Measurements from ENCODE around the gene HPCA. TPM values are rescaled to one million over a fixed set of nuclear protein-coding genes. Genes with fewer than 3 reads are reported as not detected.
A peak's percentile ranks its signal among the peaks of the same experiment; 100 is the strongest.

The HPCA gene
- total RNA-seq, 1 donor from 2014 or later, result not detected

- no peaks in the 10 kb centered on the region for H4K20me1 ChIP-seq (ENCODE audit: insufficient read depth, low read length)
- no peaks in the 10 kb centered on the region for H3K79me2 ChIP-seq (ENCODE audit: insufficient read depth, low read length)
- H3K4me1 ChIP-seq (ENCODE audit: insufficient read depth, low read length), result no peaks in the 10 kb centered on the region
- H3K27me3 Mint-ChIP-seq (ENCODE audit: low read depth, unreplicated experiment), result peaks cover 70% of the 10 kb centered on the region
- no peak overlapping the region for H3K9ac ChIP-seq (ENCODE audit: low read length)
- no peak overlapping the region for H3K4me3 ChIP-seq (ENCODE audit: insufficient read depth, low read depth, low read length)
- H3K9me3 ChIP-seq (ENCODE audit: insufficient read depth, low read depth, low read length), result no peaks in the 10 kb centered on the region
- no peak overlapping the region for H3K4me3 Mint-ChIP-seq (ENCODE audit: unreplicated experiment)
- H3K36me3 Mint-ChIP-seq (ENCODE audit: low read depth, unreplicated experiment), result peaks cover 5% of the 10 kb centered on the region
- peaks cover 36% of the 10 kb centered on the region for H3K27me3 ChIP-seq (ENCODE audit: insufficient read depth, low read length)
- no peaks in the 10 kb centered on the region for H3K36me3 ChIP-seq (ENCODE audit: insufficient read depth, low read length)
- H2AFZ ChIP-seq (ENCODE audit: low read depth, low read length), result no peak overlapping the region
- no peak for TF ChIP-seq EZH2 (IDR thresholded peaks at IDR 0.05; ENCODE audit: insufficient read depth, low read length)
- TF ChIP-seq CTCF (IDR thresholded peaks at IDR 0.05; ENCODE audit: insufficient read depth, low read depth, low read length), result no peak
- H3K9me3 Mint-ChIP-seq (ENCODE audit: unreplicated experiment), result no peaks in the 10 kb centered on the region
- no peak for DNase-seq (ENCODE audit: low read depth)
- no peak for FAIRE-seq
- H3K27ac ChIP-seq (ENCODE audit: low read depth, low read length), result no peak overlapping the region
- H3K27ac Mint-ChIP-seq (ENCODE audit: unreplicated experiment), result no peak overlapping the region
- H3K4me2 ChIP-seq (ENCODE audit: low read length), result no peak overlapping the region
- peaks cover 4% of the 10 kb centered on the region for H3K4me1 Mint-ChIP-seq (ENCODE audit: low read depth, unreplicated experiment)
Measured at GRCh38 chr1:32890516-32891240, 4.4 kb downstream of the HPCA start.

- Mint-ChIP-seq H3K27ac (ENCODE audit: unreplicated experiment) (no peak overlapping the region), H3K36me3 (ENCODE audit: low read depth, unreplicated experiment) (peaks cover 7% of the 10 kb centered on the region), H3K4me1 (ENCODE audit: low read depth, unreplicated experiment) (peaks cover 4% of the 10 kb centered on the region), H3K27me3 (ENCODE audit: low read depth, unreplicated experiment) (peaks cover 73% of the 10 kb centered on the region), H3K9me3 (ENCODE audit: unreplicated experiment) (no peaks in the 10 kb centered on the region), H3K4me3 (ENCODE audit: unreplicated experiment) (no peak overlapping the region)
- Histone ChIP-seq H3K27me3 (ENCODE audit: insufficient read depth, low read length) (peaks cover 32% of the 10 kb centered on the region), H3K79me2 (ENCODE audit: insufficient read depth, low read length) (no peaks in the 10 kb centered on the region), H3K9ac (ENCODE audit: low read length) (no peak overlapping the region), H3K4me3 (ENCODE audit: insufficient read depth, low read depth, low read length) (no peak overlapping the region), H3K9me3 (ENCODE audit: insufficient read depth, low read depth, low read length) (no peaks in the 10 kb centered on the region), H3K4me1 (ENCODE audit: insufficient read depth, low read length) (no peaks in the 10 kb centered on the region), H3K27ac (ENCODE audit: low read depth, low read length) (no peak overlapping the region), H3K4me2 (ENCODE audit: low read length) (no peak overlapping the region), H4K20me1 (ENCODE audit: insufficient read depth, low read length) (no peaks in the 10 kb centered on the region), H3K36me3 (ENCODE audit: insufficient read depth, low read length) (no peaks in the 10 kb centered on the region), H2AFZ (ENCODE audit: low read depth, low read length) (no peak overlapping the region)
- TF ChIP-seq EZH2 (IDR thresholded peaks at IDR 0.05; ENCODE audit: insufficient read depth, low read length), result no peak
- no peak for TF ChIP-seq CTCF (IDR thresholded peaks at IDR 0.05; ENCODE audit: insufficient read depth, low read depth, low read length)
- peak; percentile 18 for DNase-seq (ENCODE audit: low read depth)
- FAIRE-seq, result no peak
Measured at GRCh38 chr1:32891241-32891570, 4.9 kb downstream of the HPCA start.

GRCh38 chr1:32891630-32892029, 5.3 kb downstream of the HPCA start:
- Histone ChIP-seq H3K9me3 (ENCODE audit: insufficient read depth, low read depth, low read length) (no peaks in the 10 kb centered on the region), H3K9ac (ENCODE audit: low read length) (no peak overlapping the region), H4K20me1 (ENCODE audit: insufficient read depth, low read length) (no peaks in the 10 kb centered on the region), H3K36me3 (ENCODE audit: insufficient read depth, low read length) (no peaks in the 10 kb centered on the region), H3K4me2 (ENCODE audit: low read length) (no peak overlapping the region), H2AFZ (ENCODE audit: low read depth, low read length) (no peak overlapping the region), H3K27ac (ENCODE audit: low read depth, low read length) (no peak overlapping the region), H3K4me1 (ENCODE audit: insufficient read depth, low read length) (no peaks in the 10 kb centered on the region), H3K27me3 (ENCODE audit: insufficient read depth, low read length) (peaks cover 32% of the 10 kb centered on the region), H3K4me3 (ENCODE audit: insufficient read depth, low read depth, low read length) (no peak overlapping the region), H3K79me2 (ENCODE audit: insufficient read depth, low read length) (no peaks in the 10 kb centered on the region)
- Mint-ChIP-seq H3K27ac (ENCODE audit: unreplicated experiment) (no peak overlapping the region), H3K36me3 (ENCODE audit: low read depth, unreplicated experiment) (peaks cover 7% of the 10 kb centered on the region), H3K27me3 (ENCODE audit: low read depth, unreplicated experiment) (peaks cover 76% of the 10 kb centered on the region), H3K4me3 (ENCODE audit: unreplicated experiment) (no peak overlapping the region), H3K4me1 (ENCODE audit: low read depth, unreplicated experiment) (peaks cover 4% of the 10 kb centered on the region), H3K9me3 (ENCODE audit: unreplicated experiment) (no peaks in the 10 kb centered on the region)
- TF ChIP-seq CTCF (IDR thresholded peaks at IDR 0.05; ENCODE audit: insufficient read depth, low read depth, low read length) (no peak), EZH2 (IDR thresholded peaks at IDR 0.05; ENCODE audit: insufficient read depth, low read length) (no peak)
- no peak for FAIRE-seq
- no peak for DNase-seq (ENCODE audit: low read depth)
